Superior temporal gyrus (tissue), 1 donor: ENCODE data around the gene CEACAM1.
"Not testable (repeated sequence)": the region's sequence is repeated elsewhere in the genome, so short reads cannot be mapped to it uniquely, and the experiment has no call there.

Experiments
- DNase-seq: peaks from one replicate; pipeline ENCODE4 v3.0.0-alpha.2; 2016; ENCODE audit errors: extremely low spot score

Gene CEACAM1

DNA sequence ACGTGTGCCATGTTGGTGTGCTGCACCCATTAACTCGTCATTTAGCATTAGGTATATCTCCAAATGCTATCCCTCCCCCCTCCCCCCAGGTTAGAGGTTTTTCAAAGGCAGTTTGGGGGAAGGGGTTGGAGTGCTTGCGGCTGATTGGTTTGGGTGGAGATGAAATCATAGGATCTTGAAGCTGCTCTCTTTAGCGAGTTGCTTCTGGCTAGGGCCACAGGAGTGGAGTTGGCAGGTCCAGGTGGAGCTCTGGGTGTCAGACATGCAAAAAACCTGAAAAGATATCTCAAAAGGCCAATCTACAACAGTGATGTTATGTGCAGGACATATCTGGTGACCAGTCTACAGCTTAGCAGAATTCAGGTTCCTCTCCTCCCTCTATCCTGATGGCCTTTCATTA is 52.9 kb downstream of the CEACAM1 start:
- DNase-seq = no peak

DNA sequence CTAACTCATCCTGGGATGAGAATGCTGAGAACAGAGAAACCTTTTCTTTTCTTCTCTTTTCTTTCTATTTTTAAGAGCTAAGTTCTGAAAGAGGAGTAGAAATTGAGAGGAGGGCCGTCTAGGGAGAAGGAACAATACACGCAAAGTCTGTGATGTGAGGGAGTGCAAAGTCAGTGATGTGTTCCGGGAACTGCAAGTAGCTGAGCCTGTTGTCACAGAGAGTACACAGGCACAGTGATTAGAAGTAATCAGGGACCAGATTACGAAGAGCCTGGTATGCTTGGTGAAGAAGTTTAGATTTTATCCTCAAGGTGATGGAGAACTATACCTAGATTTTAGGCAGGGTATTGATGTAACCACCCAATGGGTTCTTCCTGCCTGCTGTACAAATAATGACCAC is 53.5 kb downstream of the CEACAM1 start:
- peak; percentile 53 for DNase-seq

DNA sequence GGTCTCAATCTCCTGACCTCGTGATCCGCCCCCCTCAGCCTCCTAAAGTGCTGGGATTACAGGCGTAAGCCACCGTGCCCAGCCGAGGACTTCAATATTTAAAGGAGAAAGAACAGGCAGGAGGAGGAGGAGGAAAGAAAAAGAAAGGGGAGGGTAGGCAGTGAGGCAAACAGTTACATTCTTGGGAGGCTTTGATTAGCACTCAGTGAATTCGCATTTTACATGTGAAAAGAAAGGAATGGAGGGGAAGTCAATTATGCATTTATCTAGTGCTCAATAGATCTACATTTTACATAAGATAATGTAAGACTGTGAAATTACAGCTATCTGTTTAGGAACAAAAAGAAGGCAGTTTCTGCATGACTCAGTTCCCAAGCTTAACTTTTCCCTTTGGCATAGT is 54.6 kb downstream of the CEACAM1 start:
- no peak for DNase-seq

DNA sequence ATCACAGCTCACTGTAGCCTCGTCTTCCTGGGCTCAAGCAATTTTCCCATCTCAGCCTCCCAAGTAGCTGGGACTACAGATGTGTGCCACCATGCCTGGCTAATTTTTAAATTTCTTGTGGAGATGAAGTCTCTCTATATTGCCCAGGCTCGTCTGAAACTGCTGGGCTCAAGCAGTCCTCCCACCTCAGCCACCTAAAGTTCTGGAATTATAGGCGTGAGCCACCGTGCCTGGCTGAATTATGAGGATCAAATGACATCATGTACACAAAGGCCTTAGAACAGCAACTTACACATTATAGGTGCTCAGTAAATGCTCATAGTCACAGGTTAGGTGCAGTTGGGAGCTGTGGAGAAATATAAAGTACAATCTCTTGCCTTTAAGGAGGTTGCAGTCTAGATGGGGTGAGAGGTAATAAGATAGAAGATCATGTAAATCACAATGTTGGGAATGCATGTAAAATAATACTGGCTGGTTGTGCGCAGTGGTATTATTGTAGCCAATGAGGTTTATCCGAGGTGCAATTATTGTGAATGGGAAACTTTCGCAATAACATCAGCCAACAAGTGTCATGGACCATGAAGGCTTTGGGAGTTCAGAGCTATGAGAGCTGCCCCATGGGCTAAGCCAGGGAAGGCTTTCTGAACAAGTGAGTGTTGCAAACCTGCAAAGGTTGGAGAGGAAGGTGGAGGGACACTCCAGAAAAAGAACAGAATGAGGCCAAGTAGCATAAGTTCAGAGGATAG is 55.7 kb downstream of the CEACAM1 start:
- DNase-seq = no peak

- DNase-seq = no peak
Measured at GRCh38 chr19:42471554-42472249, 56.6 kb downstream of the CEACAM1 start.

DNA sequence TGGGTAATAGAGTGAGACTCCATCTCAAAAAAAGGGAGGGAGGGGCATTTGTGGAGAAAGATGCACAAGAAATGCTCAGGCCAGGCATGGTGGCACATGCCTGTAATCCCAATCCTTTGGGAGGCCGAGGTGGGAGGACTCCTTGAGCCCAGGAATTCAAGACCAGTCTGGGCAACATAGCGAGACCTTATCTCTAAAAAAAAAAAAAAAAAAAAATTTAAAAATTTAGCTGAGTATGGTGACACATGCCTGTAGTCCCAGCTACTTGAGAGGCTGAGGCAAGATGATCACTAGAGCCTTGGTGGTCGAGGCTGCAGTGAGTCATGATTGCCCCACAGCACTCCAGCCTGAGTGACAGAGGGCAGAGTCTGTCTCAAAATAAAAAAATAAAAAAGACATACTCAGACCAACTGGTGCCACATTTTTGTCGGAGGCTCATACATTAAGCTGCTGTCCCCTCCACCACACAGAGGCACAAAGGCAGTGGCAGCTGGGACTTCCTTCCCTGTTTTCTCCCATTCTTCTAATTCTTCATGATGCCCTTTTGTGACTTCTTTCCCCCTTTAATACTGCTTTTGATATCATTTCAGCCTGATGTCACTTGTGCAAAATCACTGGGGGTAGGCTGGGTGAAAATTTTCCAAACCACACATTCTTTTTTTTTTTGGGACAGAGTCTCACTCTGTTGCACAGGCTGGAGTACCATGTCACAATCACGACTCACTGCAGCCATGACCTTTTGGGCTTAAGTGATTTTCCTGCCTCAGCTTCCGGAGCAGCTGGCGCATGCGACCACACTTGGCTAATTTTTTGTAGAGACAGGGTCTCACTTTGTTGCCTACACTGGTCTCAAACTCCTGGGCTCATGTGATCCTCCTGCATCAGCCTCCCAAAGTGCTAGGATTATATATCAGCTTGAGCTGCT is 58.7 kb downstream of the CEACAM1 start:
- DNase-seq = no peak

DNA sequence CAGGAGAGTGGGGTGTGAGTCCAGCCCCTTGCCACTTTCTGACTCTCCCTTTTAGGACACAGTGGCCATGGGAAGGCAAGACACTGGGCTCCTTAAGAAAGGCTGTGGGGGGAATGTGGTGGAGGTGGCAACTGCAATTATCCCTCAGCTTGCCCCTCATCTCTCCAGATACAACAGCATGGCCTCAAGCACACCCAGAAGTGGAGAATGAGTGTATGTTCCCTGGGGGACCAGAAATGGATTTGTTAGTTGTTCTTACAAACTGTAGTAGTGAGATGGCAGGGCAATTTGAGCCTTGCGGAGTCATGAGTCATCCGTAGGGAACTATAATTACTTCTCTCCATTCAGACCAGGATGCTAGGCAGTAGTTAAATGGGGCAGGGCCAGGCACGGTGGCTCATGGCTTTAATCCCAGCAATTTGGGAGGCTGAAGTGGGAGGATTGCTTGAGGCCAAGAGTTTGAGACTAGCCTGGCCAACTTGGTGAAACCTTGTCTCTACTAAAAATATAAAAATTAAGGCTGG is 59.9 kb downstream of the CEACAM1 start:
- no peak for DNase-seq

GRCh38 chr19:42467183-42467760 is 61.0 kb downstream of the CEACAM1 start:
- DNase-seq = no peak

- DNase-seq = no peak
Measured at GRCh38 chr19:42466521-42467182, 61.6 kb downstream of the CEACAM1 start.

DNA sequence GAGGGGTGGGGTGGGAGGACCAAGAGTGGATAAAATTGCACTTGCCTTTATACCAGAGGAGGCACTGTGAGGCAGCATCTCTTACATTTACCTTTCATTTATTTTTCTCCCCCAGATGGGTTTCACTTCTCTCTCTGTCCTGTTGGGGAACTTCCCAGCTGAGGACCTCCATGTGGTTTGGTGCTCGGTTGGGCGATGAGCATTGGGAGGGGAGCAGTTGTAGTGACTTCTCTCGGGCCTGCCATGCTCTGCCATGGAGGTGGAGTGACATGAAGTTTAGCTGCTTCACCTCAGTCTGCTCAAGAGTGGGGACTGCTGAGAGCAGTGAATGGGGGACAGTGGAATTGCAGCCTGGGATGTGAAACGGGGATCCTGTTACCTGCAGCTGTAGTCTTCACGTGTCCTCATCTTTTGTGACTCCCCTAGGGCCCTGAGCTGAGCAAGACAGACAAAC is 62.4 kb downstream of the CEACAM1 start:
- DNase-seq = no peak

DNA sequence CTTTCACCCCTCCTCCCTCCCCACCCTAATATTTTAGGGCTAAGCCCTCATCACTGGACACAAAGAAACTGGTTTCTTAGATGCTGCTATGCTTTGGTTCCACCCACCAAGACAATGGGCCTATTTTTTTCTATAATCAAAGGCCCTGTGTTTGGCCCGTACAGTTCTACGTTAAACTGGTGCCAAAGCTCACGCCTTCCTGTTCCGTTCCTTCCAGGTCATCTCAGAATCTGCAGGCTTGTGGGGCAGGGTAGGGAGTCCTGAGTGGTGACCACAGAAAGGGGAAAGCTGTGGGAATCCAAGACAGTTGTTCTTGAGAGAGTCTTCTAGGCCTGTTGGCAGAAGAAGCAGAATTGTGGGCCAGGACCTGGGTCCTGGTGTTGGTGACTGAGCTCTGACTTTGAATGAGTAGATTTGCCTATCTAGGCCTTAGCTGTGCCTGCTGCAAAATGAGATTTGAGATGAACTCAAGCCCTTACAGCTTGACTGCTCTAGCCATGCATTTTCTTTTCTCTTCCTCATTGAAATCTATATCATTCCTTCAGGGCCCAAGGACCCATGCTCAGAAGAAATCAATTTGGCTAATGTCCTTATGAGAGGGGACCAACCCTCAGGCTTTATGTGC is 66.5 kb downstream of the CEACAM1 start:
- DNase-seq = peak; percentile 96

- not testable (repeated sequence) for DNase-seq
Measured at GRCh38 chr19:42461231-42461630, 67.0 kb downstream of the CEACAM1 start.

GRCh38 chr19:42459926-42460325 is 68.4 kb downstream of the CEACAM1 start:
- DNase-seq = no peak
